Measurements from ENCODE around the gene ADGRV1.
"Not testable (repeated sequence)": the region's sequence is repeated elsewhere in the genome, so short reads cannot be mapped to it uniquely, and the experiment has no call there.

Gene ADGRV1

GRCh38 chr5:90601468-90601867 is 42.9 kb downstream of the ADGRV1 start:
- no peak for DNase-seq

- no peak for DNase-seq
Observed at GRCh38 chr5:90602681-90603080, 44.1 kb downstream of the ADGRV1 start.

- DNase-seq: no peak
Observed at GRCh38 chr5:90606539-90606938, 47.9 kb downstream of the ADGRV1 start.

- DNase-seq: peak; percentile 1
Observed at GRCh38 chr5:90612919-90613318, 54.3 kb downstream of the ADGRV1 start.

GRCh38 chr5:90613459-90613858 is 54.9 kb downstream of the ADGRV1 start:
- no peak for DNase-seq

- no peak for DNase-seq
Observed at GRCh38 chr5:90613918-90614504, 55.4 kb downstream of the ADGRV1 start.

- DNase-seq: no peak
Observed at GRCh38 chr5:90615355-90615754, 56.8 kb downstream of the ADGRV1 start.

GRCh38 chr5:90618071-90618470 is 59.5 kb downstream of the ADGRV1 start:
- no peak for DNase-seq

GRCh38 chr5:90619762-90620161 is 61.2 kb downstream of the ADGRV1 start:
- DNase-seq: not testable (repeated sequence)

- DNase-seq: no peak
Observed at GRCh38 chr5:90621848-90622247, 63.3 kb downstream of the ADGRV1 start.

GRCh38 chr5:90626493-90626892 is 67.9 kb downstream of the ADGRV1 start:
- DNase-seq: no peak

GRCh38 chr5:90628492-90628891 is 69.9 kb downstream of the ADGRV1 start:
- no peak for DNase-seq

- no peak for DNase-seq
Observed at GRCh38 chr5:90632791-90633190, 74.2 kb downstream of the ADGRV1 start.

- no peak for DNase-seq
Observed at GRCh38 chr5:90636948-90637347, 78.4 kb downstream of the ADGRV1 start.

GRCh38 chr5:90637731-90638130 is 79.1 kb downstream of the ADGRV1 start:
- no peak for DNase-seq

GRCh38 chr5:90638878-90639277 is 80.3 kb downstream of the ADGRV1 start:
- DNase-seq: no peak

GRCh38 chr5:90640484-90641059 is 82.0 kb downstream of the ADGRV1 start:
- DNase-seq: no peak

- no peak for DNase-seq
Observed at GRCh38 chr5:90641528-90641927, 82.9 kb downstream of the ADGRV1 start.

- no peak for DNase-seq
Observed at GRCh38 chr5:90642706-90643229, 84.2 kb downstream of the ADGRV1 start.

- DNase-seq: no peak
Observed at GRCh38 chr5:90644132-90644531, 85.5 kb downstream of the ADGRV1 start.

- no peak for DNase-seq
Observed at GRCh38 chr5:90645024-90645610, 86.5 kb downstream of the ADGRV1 start.

- no peak for DNase-seq
Observed at GRCh38 chr5:90650767-90651166, 92.2 kb downstream of the ADGRV1 start.

- DNase-seq: no peak
Observed at GRCh38 chr5:90654215-90654614, 95.6 kb downstream of the ADGRV1 start.

GRCh38 chr5:90655423-90655822 is 96.8 kb downstream of the ADGRV1 start:
- DNase-seq: no peak

- no peak for DNase-seq
Observed at GRCh38 chr5:90657030-90657429, 98.4 kb downstream of the ADGRV1 start.
